Mesenteric fat pad (tissue), 1 donor: Measurements from ENCODE around the gene AKAP13. TPM values are rescaled to one million over a fixed set of nuclear protein-coding genes. Genes with fewer than 3 reads are reported as not detected.

ENCODE experiments used
- DNase-seq: peaks from one replicate; pipeline ENCODE4 v3.0.0-alpha.2; 2020; ENCODE audit warnings: low spot score
- total RNA-seq: library from RNA; stranded (reverse); fragmentation: NEBNext Ultra II Directional; extraction: Animal tissue kit (Norgen Biotek cat#: 25700); gene quantifications from one replicate; pipeline ENCODE4 v1.2.1, GENCODE V29; 2021
- donor health status: DM: yes; HTN: yes; CAD: no.

AKAP13 gene
- total RNA-seq, 1 donor from 2014 or later: 159 TPM

GRCh38 chr15:85382942-85383341 lies 2.5 kb downstream of the AKAP13 start:
- no peak for DNase-seq

GRCh38 chr15:85383470-85384148 lies 3.2 kb downstream of the AKAP13 start:
- DNase-seq: no peak

GRCh38 chr15:85386261-85386660 lies 5.9 kb downstream of the AKAP13 start:
- no peak for DNase-seq

- DNase-seq: no peak
Measured at GRCh38 chr15:85388566-85389305, 8.3 kb downstream of the AKAP13 start.

- no peak for DNase-seq
Measured at GRCh38 chr15:85389306-85389650, 8.9 kb downstream of the AKAP13 start.

GRCh38 chr15:85389772-85390171 lies 9.4 kb downstream of the AKAP13 start:
- no peak for DNase-seq

GRCh38 chr15:85393210-85393609 lies 12.8 kb downstream of the AKAP13 start:
- no peak for DNase-seq

GRCh38 chr15:85394554-85395333 lies 14.3 kb downstream of the AKAP13 start:
- no peak for DNase-seq

- DNase-seq: no peak
Measured at GRCh38 chr15:85396554-85396953, 16.2 kb downstream of the AKAP13 start.

GRCh38 chr15:85397151-85397550 lies 16.7 kb downstream of the AKAP13 start:
- DNase-seq: no peak

- DNase-seq: no peak
Measured at GRCh38 chr15:85397926-85398325, 17.5 kb downstream of the AKAP13 start.

GRCh38 chr15:85398822-85399221 lies 18.4 kb downstream of the AKAP13 start:
- DNase-seq: no peak

- DNase-seq: no peak
Measured at GRCh38 chr15:85399627-85400026, 19.2 kb downstream of the AKAP13 start.

GRCh38 chr15:85400606-85401005 lies 20.2 kb downstream of the AKAP13 start:
- DNase-seq: no peak

- DNase-seq: no peak
Measured at GRCh38 chr15:85401108-85401774, 20.8 kb downstream of the AKAP13 start.

- DNase-seq: no peak
Measured at GRCh38 chr15:85402195-85402881, 21.9 kb downstream of the AKAP13 start.

GRCh38 chr15:85403745-85404144 lies 23.3 kb downstream of the AKAP13 start:
- no peak for DNase-seq

- no peak for DNase-seq
Measured at GRCh38 chr15:85404176-85404917, 23.9 kb downstream of the AKAP13 start.

GRCh38 chr15:85404918-85405866 lies 24.8 kb downstream of the AKAP13 start:
- no peak for DNase-seq
